ENCODE measurements around the gene POLD4.

The POLD4 gene

GRCh38 chr11:67314218-67314617 is 39.1 kb downstream of the POLD4 start:
- no peak for DNase-seq

DNA sequence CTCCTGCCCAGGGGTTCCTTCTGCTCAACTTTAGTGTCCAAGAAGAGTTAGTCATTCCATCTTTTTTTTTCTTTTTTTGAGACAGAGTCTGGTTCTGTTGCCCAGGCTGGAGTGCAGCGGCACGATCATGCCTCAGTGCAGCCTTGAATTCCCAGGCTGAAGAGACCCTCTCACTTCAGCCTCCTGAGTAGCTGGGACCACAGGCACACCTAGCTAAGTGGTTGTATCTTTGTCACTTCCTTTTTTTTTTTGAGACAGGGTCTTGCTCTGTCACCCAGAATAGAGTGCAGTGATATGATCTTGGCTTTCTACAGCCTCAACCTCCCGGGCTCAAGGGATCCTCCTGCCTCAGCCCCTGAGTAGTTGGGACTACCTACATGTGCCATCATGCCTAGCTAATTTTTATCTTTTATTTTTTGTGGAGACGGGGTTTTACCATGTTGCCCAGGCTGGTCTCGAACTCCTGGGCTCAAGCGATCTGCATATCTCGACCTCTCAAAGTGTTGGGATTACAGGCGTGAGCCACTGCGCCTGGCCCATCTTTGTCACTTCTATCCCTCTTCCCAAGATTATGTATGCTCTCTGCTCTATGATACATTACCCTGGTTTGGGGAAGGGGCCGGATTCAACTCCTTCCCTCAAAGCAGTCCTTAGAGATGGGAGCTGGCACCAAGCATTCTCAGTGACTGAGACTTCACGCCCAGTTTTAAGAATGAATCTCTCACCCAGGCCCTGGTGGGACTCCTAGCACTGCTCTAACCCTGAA is 40.0 kb downstream of the POLD4 start:
- DNase-seq, result no peak

DNA sequence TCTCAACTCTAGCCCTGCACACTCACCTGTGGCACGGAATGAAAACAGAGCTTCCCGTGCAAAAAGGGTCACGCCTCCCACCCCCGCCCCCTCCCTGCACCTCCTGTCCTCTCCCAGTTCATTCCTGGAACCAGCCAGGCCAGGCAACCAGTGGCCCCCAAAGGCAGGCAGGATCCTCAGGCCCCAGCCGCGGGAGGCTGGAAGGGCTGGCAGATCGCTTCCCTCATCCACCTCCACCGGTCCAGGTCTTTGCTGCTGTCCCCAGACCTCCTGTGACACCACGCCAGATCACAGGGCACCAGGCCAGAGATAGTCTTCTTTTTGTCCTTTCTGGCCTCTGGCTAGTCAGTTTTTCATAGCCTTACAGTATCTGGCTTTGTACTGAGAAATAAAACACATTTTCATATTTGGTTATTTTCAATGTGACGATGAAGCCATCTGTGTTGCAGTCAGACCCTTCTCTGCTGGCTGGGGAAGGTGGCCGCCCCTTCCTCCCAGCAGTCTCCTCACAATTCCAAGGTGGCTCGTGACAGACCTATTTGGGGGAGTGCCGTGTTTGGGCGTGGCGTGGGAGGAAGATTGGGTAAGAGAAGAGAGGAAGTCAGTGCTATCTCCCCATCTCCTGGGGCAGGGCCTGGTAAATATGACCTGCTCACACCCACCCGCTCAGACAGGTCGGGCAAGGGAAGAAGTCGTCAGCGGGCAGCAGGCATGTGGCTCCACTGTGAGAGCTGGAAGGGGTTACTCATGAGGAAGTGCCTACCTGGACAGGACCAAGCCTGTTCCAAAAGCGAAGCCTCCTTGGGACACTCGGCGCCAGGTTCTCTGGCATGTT is 40.9 kb downstream of the POLD4 start:
- no peak for DNase-seq

DNA sequence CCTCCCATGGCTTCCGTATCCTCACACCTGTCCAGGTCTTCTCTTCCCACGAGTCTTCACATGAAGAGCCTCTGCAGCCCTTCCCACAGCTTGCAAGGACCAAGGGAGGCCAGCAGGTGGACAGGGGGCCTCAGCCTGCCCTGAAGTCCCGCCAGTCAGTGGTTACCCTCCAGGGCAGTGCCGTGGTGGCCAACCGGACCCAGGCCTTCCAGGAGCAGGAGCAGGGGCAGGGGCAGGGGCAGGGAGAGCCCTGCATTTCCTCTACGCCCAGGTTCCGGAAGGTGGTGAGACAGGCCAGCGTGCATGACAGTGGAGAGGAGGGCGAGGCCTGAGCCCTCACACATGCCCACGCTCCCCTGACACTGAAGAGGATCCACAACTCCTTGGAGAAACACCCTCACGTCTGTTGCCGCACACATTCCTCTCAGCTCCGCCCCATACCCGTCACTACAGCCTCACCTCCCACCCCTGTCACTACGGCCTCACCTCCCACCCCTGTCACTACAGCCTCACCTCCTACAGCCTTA is 41.7 kb downstream of the POLD4 start:
- DNase-seq, result no peak

DNA sequence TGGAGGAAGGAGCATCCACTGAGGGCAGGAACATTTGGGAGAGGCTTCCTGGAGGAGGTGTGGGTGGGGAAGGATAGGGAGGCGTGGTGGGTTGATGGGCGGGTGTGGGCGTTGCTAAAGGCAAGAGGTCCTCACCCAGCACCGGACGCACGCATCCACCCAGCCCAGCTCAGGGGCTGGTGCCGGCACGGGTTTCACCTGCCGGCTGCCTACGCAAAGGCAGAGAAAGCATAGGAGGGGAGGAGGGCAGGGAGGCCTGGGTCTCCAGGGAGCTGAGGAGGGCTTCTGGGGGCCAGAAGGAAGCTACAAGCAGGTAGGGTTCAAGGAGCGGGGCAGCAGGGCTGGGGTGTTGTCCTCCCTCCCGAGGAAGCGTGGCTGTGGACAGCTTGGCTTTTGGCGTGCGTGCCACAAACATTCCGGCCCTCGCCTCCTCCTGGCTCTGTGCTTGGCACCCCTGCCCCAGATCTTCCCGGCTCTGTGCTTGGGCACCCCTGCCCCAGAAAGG is 42.2 kb downstream of the POLD4 start:
- no peak for DNase-seq

DNA sequence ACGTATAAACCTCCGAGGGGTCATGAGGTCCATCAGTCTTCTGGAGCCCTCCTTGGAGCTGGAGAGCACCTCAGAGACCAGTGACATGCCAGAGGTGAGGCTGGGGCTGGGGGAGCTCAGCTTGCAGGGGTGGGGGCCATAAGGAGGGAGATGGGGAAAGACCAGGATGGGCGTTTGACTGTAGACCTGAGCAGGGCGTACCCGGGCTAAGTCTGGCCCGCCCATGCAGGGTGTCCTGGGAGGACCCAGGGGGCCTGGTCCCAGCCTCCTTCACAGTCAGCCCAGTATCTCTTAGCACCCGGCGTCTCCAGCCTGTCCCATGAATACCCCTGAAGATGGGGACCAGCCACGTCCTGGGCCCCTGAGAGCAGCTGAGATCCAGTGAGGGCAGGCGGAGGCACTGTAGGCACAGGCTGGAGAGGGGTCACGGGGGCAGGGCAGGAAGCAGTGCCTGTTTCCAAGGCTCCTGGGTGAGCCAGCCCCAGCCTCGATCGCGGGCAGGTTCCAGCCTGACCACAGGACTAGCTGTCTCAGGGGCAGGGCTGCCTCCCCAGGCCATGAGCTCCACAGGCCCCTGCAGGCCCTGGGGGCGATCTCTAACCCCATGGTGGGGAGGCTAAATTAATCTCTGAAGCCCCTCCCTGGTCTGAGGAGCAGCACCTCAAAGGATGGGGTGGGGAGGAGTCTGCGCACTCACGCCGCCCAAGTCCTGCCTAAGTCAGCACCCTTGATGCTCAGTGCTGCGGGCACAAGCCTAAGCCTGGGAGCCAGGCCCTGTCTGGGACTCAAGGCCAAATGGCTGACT is 42.9 kb downstream of the POLD4 start:
- DNase-seq, result no peak

DNA sequence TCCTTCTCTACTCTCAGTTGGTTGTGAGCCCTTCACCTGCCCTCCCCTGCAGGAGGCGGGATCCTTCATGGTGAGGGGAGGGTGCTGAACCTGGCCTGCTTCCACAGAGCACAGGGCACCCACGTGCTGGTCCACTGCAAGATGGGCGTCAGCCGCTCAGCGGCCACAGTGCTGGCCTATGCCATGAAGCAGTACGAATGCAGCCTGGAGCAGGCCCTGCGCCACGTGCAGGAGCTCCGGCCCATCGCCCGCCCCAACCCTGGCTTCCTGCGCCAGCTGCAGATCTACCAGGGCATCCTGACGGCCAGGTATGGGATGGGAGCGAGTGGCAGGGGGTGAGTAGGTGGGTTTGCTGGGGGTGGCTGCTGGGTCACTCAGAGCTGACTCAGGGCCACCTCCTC is 43.7 kb downstream of the POLD4 start:
- no peak for DNase-seq

GRCh38 chr11:67309166-67309565 is 44.2 kb downstream of the POLD4 start:
- DNase-seq, result no peak

DNA sequence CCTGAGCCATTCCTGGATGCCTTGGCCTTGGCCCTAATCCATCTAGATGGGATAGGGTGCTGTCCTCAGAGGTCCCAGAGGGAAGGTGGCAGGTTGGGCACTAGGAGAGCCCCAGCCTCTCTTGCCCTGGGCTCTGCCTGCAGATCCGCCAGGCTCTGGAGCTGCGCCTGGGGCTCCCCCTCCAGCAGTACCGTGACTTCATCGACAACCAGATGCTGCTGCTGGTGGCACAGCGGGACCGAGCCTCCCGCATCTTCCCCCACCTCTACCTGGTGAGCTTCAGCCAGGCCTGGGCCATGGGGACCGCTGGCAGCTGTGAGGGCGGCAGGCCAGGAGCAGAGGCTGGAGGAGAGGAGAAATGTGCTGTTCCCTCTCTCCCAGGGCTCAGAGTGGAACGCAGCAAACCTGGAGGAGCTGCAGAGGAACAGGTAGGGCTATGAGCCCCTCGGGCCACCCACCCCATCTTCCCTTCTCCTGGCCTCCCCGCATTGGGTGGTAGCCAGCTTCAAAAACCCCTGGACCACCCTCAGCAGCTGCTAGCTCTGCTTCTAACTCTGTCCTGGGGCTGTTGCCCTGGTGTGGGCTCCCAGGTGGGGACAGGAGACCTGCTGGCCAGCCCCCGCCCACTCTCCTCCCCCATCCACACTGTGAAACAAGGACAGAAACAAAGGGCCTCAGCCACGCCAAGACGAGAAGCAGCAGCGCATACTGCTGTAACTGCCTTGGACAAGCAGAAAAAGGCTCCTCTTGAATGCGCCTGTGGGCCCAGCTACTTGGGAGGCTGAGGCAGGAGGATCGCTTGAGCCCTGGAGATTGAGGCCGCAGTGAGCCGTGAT is 45.1 kb downstream of the POLD4 start:
- no peak for DNase-seq

- no peak for DNase-seq
Observed at GRCh38 chr11:67307545-67308001, 45.8 kb downstream of the POLD4 start.

- no peak for DNase-seq
Observed at GRCh38 chr11:67306769-67307544, 46.4 kb downstream of the POLD4 start.

- no peak for DNase-seq
Observed at GRCh38 chr11:67304511-67305113, 48.7 kb downstream of the POLD4 start.

GRCh38 chr11:67303835-67304411 is 49.4 kb downstream of the POLD4 start:
- DNase-seq, result no peak

- DNase-seq, result peak; percentile 29 to 35
Observed at GRCh38 chr11:67303132-67303834, 50.1 kb downstream of the POLD4 start, which contains the start of gene SSH3. SSH3 (plus strand) TSS chr11:67303530; CDS start chr11:67303626, 96 bp downstream.

- DNase-seq, result peak; percentile 13 to 23
Observed at GRCh38 chr11:67302571-67303131, 50.7 kb downstream of the POLD4 start.

- DNase-seq, result peak; percentile 20 to 27
Observed at GRCh38 chr11:67301951-67302516, 51.3 kb downstream of the POLD4 start.

GRCh38 chr11:67301313-67301921 is 51.9 kb downstream of the POLD4 start:
- DNase-seq, result no peak

Data from NCI-H2081 (cell line).